NCI-H2107 treated with DMSO at 0.1 percent for 48 hours (cell line): Measurements from ENCODE around the gene PEAR1.

Source experiments
- DNase-seq: peaks from one replicate; lab custom pipeline; 2025; ENCODE audit not compliant: unreplicated experiment; lab: John Stamatoyannopoulos, UW

Gene PEAR1

GRCh38 chr1:156859523-156860112 lies 33.9 kb upstream of the PEAR1 start:
- DNase-seq, result no peak

GRCh38 chr1:156860113-156860627 lies 33.3 kb upstream of the PEAR1 start:
- no peak for DNase-seq

GRCh38 chr1:156860628-156861423 lies 32.7 kb upstream of the PEAR1 start, which contains the start of gene NTRK1:
TSS of gene NTRK1 (plus strand) at chr1:156860865. CDS start at chr1:156860935, 70 bp downstream.
- no peak for DNase-seq

- no peak for DNase-seq
These were observed 30.9 kb upstream of the PEAR1 start for GRCh38 chr1:156862584-156862983.

- no peak for DNase-seq
These were observed 30.4 kb upstream of the PEAR1 start for GRCh38 chr1:156862997-156863599.

- DNase-seq, result no peak
These were observed 29.9 kb upstream of the PEAR1 start for GRCh38 chr1:156863631-156864030.

GRCh38 chr1:156864796-156865195 lies 28.7 kb upstream of the PEAR1 start:
- no peak for DNase-seq

GRCh38 chr1:156865258-156865657 lies 28.3 kb upstream of the PEAR1 start:
- no peak for DNase-seq

GRCh38 chr1:156865865-156866248 lies 27.7 kb upstream of the PEAR1 start:
- no peak for DNase-seq

GRCh38 chr1:156866249-156866909 lies 27.1 kb upstream of the PEAR1 start:
- no peak for DNase-seq

GRCh38 chr1:156868341-156868740 lies 25.2 kb upstream of the PEAR1 start:
- DNase-seq, result no peak

GRCh38 chr1:156869455-156869854 lies 24.1 kb upstream of the PEAR1 start:
- no peak for DNase-seq

- DNase-seq, result no peak
These were observed 19.9 kb upstream of the PEAR1 start for GRCh38 chr1:156873659-156874058.

GRCh38 chr1:156874142-156874541 lies 19.4 kb upstream of the PEAR1 start:
- no peak for DNase-seq

GRCh38 chr1:156874572-156875340 lies 18.8 kb upstream of the PEAR1 start:
- no peak for DNase-seq

- no peak for DNase-seq
These were observed 18.2 kb upstream of the PEAR1 start for GRCh38 chr1:156875341-156875615.

- DNase-seq, result no peak
These were observed 17.2 kb upstream of the PEAR1 start for GRCh38 chr1:156876281-156876680.

GRCh38 chr1:156877433-156878170 lies 15.9 kb upstream of the PEAR1 start:
- no peak for DNase-seq

GRCh38 chr1:156879876-156880275 lies 13.6 kb upstream of the PEAR1 start:
- no peak for DNase-seq

GRCh38 chr1:156880473-156880872 lies 13.0 kb upstream of the PEAR1 start:
- no peak for DNase-seq
